ENCODE data around the gene TMEM95.

DNA sequence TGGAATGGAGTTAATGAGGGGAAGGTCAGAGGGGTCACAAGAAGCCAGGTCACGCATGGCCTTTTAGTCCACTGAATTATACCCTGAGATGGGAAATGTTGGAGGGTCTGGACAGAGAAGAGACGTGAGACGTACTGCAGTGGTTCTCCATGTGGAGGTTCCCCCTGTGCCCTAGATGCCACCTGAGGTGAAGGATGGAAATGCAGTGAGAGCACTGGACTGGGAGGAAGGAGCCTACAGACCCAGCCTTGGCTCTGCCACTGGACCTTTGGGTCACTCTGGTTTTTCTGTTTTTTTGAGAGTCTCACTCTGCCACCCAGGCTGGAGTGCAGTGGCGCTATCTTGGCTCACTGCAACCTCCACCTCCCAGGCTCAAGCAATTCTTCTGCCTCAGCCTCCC, 41.2 kb downstream of the TMEM95 start:
- TF ChIP-seq, protein P1, sequence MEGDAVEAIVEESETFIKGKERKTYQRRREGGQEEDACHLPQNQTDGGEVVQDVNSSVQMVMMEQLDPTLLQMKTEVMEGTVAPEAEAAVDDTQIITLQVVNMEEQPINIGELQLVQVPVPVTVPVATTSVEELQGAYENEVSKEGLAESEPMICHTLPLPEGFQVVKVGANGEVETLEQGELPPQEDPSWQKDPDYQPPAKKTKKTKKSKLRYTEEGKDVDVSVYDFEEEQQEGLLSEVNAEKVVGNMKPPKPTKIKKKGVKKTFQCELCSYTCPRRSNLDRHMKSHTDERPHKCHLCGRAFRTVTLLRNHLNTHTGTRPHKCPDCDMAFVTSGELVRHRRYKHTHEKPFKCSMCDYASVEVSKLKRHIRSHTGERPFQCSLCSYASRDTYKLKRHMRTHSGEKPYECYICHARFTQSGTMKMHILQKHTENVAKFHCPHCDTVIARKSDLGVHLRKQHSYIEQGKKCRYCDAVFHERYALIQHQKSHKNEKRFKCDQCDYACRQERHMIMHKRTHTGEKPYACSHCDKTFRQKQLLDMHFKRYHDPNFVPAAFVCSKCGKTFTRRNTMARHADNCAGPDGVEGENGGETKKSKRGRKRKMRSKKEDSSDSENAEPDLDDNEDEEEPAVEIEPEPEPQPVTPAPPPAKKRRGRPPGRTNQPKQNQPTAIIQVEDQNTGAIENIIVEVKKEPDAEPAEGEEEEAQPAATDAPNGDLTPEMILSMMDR (IDR thresholded peaks at IDR 0.05), result no peak
- TF ChIP-seq EZH2 (IDR thresholded peaks at IDR 0.05; ENCODE audit: borderline replicate concordance, insufficient read depth, low read depth, low read length, poor library complexity, severe bottlenecking), result no peak

Data from B cell (primary cell).